ENCODE data around the gene TNIP1.

DNA sequence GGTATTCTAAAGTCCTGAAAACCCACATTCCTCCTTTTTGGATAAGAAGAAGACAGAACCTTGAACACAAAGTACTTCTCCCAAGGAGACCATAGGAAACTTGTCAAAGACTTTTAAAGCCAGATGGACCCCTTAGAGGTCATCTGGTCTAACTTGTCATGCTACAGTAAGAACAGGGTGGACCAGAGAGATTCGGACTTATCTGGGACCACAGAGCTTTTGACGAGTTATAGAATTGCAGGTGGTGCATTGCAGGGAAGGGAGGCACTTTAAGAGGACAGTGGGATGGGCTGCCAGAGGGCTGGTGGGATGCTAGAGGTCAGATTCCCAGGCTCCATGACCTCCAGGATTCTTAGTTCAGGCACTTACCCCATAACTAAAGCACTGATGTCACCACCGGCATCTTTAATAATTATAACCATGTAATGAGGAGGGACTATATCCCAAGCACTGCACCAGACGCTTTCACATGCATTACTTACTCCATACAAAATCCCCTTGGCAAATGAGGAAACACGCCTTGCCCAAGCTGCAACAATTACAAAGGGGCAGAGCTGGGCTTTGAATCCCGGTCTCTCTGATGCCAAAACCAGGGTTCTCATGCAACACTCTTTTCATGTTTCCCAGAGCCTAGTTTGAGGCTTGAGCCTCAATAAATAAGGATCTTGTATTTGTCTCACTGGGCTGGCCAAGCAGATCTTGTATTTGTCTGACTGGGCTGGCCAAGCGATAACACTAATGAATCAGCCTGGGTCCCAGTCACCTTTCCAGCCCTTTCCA is 73.2 kb downstream of the TNIP1 start:
- TF ChIP-seq EZH2 (IDR thresholded peaks at IDR 0.05; ENCODE audit: low read depth) (no peak), CTCF (conservative IDR thresholded peaks at IDR 0.05) (no peak)
